Neural cell (in vitro differentiated cells): Measurements from ENCODE around the gene TMEM131L. TPM values are rescaled to one million over a fixed set of nuclear protein-coding genes. Genes with fewer than 3 reads are reported as not detected.

Experiments
- H2AFZ ChIP-seq: fragments of 200-600, 300-800 bp; sonication (generic), shearing (Covaris generic); 2 replicates; pipeline ENCODE4 v1.6.0; 2014; ENCODE audit warnings: low read depth, mild to moderate bottlenecking, antibody characterized with exemption, low read length, moderate library complexity
- H3F3A ChIP-seq: fragments of 200-600 bp; shearing (Covaris generic); 2 replicates; pipeline ENCODE4 v1.6.1; 2016; ENCODE audit warnings: mild to moderate bottlenecking, moderate library complexity, mixed read lengths, antibody characterized with exemption, low read length; ENCODE audit not compliant: insufficient read depth, poor library complexity, severe bottlenecking
- H3K27ac ChIP-seq: fragments of 200-600, 300-800 bp; sonication (generic), shearing (Covaris generic); 2 replicates; pipeline ENCODE4 v1.5.1; 2014; ENCODE audit warnings: mild to moderate bottlenecking, low read length, moderate library complexity
- H3K27me3 ChIP-seq: fragments of 300-800, 200-600 bp; sonication (generic), shearing (Covaris generic); 2 replicates; pipeline ENCODE4 v1.6.0; 2014; ENCODE audit warnings: mild to moderate bottlenecking, low read depth, low read length, moderate library complexity; ENCODE audit not compliant: insufficient read depth
- H3K36me3 ChIP-seq: fragments of 300-800, 200-600 bp; sonication (generic), shearing (Covaris generic); 2 replicates; pipeline ENCODE4 v1.5.1; 2014; ENCODE audit warnings: mild to moderate bottlenecking, antibody characterized with exemption, low read length, moderate library complexity; ENCODE audit not compliant: insufficient read depth
- H3K4me2 ChIP-seq: fragments of 300-800, 200-600 bp; sonication (generic), shearing (Covaris generic); 2 replicates; pipeline ENCODE4 v1.6.0; 2014; ENCODE audit warnings: mild to moderate bottlenecking, low read length
- H3K4me3 ChIP-seq: fragments of 300-800, 200-600 bp; sonication (generic), shearing (Covaris generic); 2 replicates; pipeline ENCODE4 v1.5.1; 2014; ENCODE audit warnings: mild to moderate bottlenecking, low read length, moderate library complexity
- H3K79me2 ChIP-seq: fragments of 200-600 bp; shearing (Covaris generic); replicated peaks from 2 replicates; pipeline ENCODE4 v1.6.0; 2014; ENCODE audit warnings: mild to moderate bottlenecking, low read length, moderate library complexity; ENCODE audit not compliant: insufficient read depth
- H3K9ac ChIP-seq: fragments of 300-800, 200-600 bp; sonication (generic), shearing (Covaris generic); 2 replicates; pipeline ENCODE4 v1.6.1; 2016; ENCODE audit warnings: mild to moderate bottlenecking, low read length, mixed read lengths
- H3K9me2 ChIP-seq: fragments of 200-600 bp; shearing (Covaris generic); 2 replicates; pipeline ENCODE4 v1.6.1; 2016; ENCODE audit warnings: mild to moderate bottlenecking, low read length, mixed read lengths; ENCODE audit not compliant: insufficient read depth
- H3K9me3 ChIP-seq: fragments of 200-600, 300-800 bp; sonication (generic), shearing (Covaris generic); 2 replicates; pipeline ENCODE4 v1.6.1; 2016; ENCODE audit warnings: mild to moderate bottlenecking, mixed run types, low read length, moderate library complexity, mixed read lengths
- H4K20me1 ChIP-seq: fragments of 200-600 bp; shearing (Covaris generic); 2 replicates; pipeline ENCODE4 v1.6.1; 2016; ENCODE audit warnings: mild to moderate bottlenecking, mixed run types; ENCODE audit not compliant: insufficient read depth
- CTCF ChIP-seq: fragments of 450-650 bp; IDR thresholded peaks from 2 replicates; pipeline ENCODE4 v1.5.1; 2014; ENCODE audit warnings: antibody characterized with exemption, mild to moderate bottlenecking, moderate library complexity; ENCODE audit not compliant: poor library complexity, severe bottlenecking
- EP300 ChIP-seq: fragments of 450-650 bp; conservative IDR thresholded peaks from 2 replicates; pipeline ENCODE4 v1.6.1; 2014; ENCODE audit warnings: antibody characterized with exemption, mild to moderate bottlenecking, moderate library complexity; ENCODE audit not compliant: poor library complexity, severe bottlenecking
- EZH2 ChIP-seq: fragments of 200-600, 300-800 bp; shearing (Covaris generic), sonication (generic); IDR thresholded peaks from 2 replicates; pipeline ENCODE4 v1.6.1; 2014; ENCODE audit warnings: antibody characterized with exemption, low read length, borderline replicate concordance, mild to moderate bottlenecking; ENCODE audit not compliant: insufficient read depth, poor library complexity, severe bottlenecking
- MXI1 ChIP-seq: fragments of 450-650 bp; conservative IDR thresholded peaks from 2 replicates; pipeline ENCODE4 v1.6.1; 2014; ENCODE audit warnings: antibody characterized with exemption, mild to moderate bottlenecking; ENCODE audit not compliant: poor library complexity, severe bottlenecking
- POLR2AphosphoS5 ChIP-seq: IDR thresholded peaks from 2 replicates; pipeline ENCODE4 v1.6.1; 2012
- RAD21 ChIP-seq: fragments of 450-650 bp; conservative IDR thresholded peaks from 2 replicates; pipeline ENCODE4 v1.6.1; 2014; ENCODE audit warnings: antibody characterized with exemption, mild to moderate bottlenecking, moderate library complexity
- REST ChIP-seq: IDR thresholded peaks from 2 replicates; pipeline ENCODE4 v1.6.1; 2012; ENCODE audit warnings: borderline replicate concordance
- SMC3 ChIP-seq: fragments of 450-650 bp; conservative IDR thresholded peaks from 2 replicates; pipeline ENCODE4 v1.6.1; 2014; ENCODE audit warnings: antibody characterized with exemption, mild to moderate bottlenecking, moderate library complexity; ENCODE audit not compliant: poor library complexity
- TAF1 ChIP-seq: IDR thresholded peaks from 2 replicates; pipeline ENCODE4 v1.6.1; 2012; ENCODE audit warnings: low read depth
- polyA plus RNA-seq: library from polyadenylated mRNA; depleted of rRNA; stranded (reverse); fragments of >200 nt; gene quantifications from 2 replicates; pipeline ENCODE4 v1.2.3, GENCODE V29; 2014

The TMEM131L gene
- polyA plus RNA-seq, 1 donor from 2014 or later = 11.1 TPM

GRCh38 chr4:153428941-153429475 is 37.2 kb upstream of the TMEM131L start:
- Histone ChIP-seq H4K20me1 (no peaks in the 10 kb centered on the region), H3K9me2 (no peaks in the 10 kb centered on the region), H3K4me2 (no peak overlapping the region), H3K79me2 (no peaks in the 10 kb centered on the region), H3K27ac (no peak overlapping the region), H3K27me3 (no peaks in the 10 kb centered on the region), H3K36me3 (no peaks in the 10 kb centered on the region), H3K4me3 (no peak overlapping the region), H3K9ac (no peak overlapping the region), H2AFZ (no peak overlapping the region), H3F3A (no peaks in the 10 kb centered on the region), H3K9me3 (no peaks in the 10 kb centered on the region)
- TF ChIP-seq EP300 = no peak

- no peaks in the 10 kb centered on the region for H3K9me3 ChIP-seq
- H3K4me2 ChIP-seq = no peak overlapping the region
- no peaks in the 10 kb centered on the region for H3K27me3 ChIP-seq
- H3F3A ChIP-seq = no peaks in the 10 kb centered on the region
- H3K79me2 ChIP-seq = no peaks in the 10 kb centered on the region
- H2AFZ ChIP-seq = no peak overlapping the region
- no peak overlapping the region for H3K9ac ChIP-seq
- H3K9me2 ChIP-seq = no peaks in the 10 kb centered on the region
- H3K36me3 ChIP-seq = no peaks in the 10 kb centered on the region
- no peak overlapping the region for H3K27ac ChIP-seq
- TF ChIP-seq MXI1 (no peak), EP300 (no peak), EZH2 (no peak), CTCF (no peak), TAF1 (no peak), RAD21 (no peak), REST (no peak), POLR2AphosphoS5 (no peak), SMC3 (no peak)
- H3K4me3 ChIP-seq = no peak overlapping the region
- no peaks in the 10 kb centered on the region for H4K20me1 ChIP-seq
These were observed 33.0 kb upstream of the TMEM131L start for GRCh38 chr4:153432965-153433753.
